GM12891 (cell line): ENCODE results near the gene ACTL7B.

Source experiments
- DNase-seq: peaks from one replicate; pipeline ENCODE4 v3.0.0; 2011; ENCODE audit warnings: low spot score; ENCODE audit not compliant: insufficient read length
- FAIRE-seq: peaks from 2 replicates; lab custom pipeline; 2011; peaks lifted over from hg19 to GRCh38; lab: Jason Lieb, UNC
- PAX5 ChIP-seq: IDR thresholded peaks from 2 replicates; pipeline ENCODE4 v1.6.1; 2011; ENCODE audit warnings: low read length, moderate library complexity, mild to moderate bottlenecking; ENCODE audit not compliant: insufficient read depth, severe bottlenecking
- POLR2A ChIP-seq: IDR thresholded peaks from 2 replicates; pipeline ENCODE4 v1.6.1; 2011; ENCODE audit warnings: low read depth, low read length, control low read depth
- POLR2AphosphoS5 ChIP-seq: IDR thresholded peaks from 2 replicates; pipeline ENCODE4 v1.6.1; 2011; ENCODE audit warnings: low read depth, low read length, control low read depth
- POU2F2 ChIP-seq: IDR thresholded peaks from 2 replicates; pipeline ENCODE4 v1.6.1; 2011; ENCODE audit warnings: low read depth, mild to moderate bottlenecking, control low read depth, low read length, moderate library complexity
- SPI1 ChIP-seq: IDR thresholded peaks from 2 replicates; pipeline ENCODE4 v1.6.1; 2011; ENCODE audit warnings: low read depth, low read length, control low read depth
- TAF1 ChIP-seq: IDR thresholded peaks from 2 replicates; pipeline ENCODE4 v1.6.1; 2011; ENCODE audit warnings: low read depth, low read length, control low read depth

Gene ACTL7B

DNA sequence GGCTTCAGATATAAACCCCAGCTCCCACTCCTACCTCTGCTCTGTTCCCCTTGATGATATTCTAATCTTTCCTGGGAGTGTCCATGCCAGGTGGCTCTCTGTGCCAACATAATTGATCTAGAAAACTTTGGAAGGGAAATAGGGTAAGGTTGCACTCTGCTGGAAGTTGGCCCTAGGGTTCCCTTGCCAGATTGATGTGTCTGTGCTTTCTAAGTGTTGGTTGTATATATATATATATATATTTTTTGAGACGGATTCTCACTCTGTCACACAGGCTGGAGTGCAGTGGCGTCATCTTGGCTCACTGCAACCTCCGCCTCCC lies 23.6 kb downstream of the ACTL7B start:
- FAIRE-seq (no peak), DNase-seq (no peak)
- TF ChIP-seq POLR2AphosphoS5 (no peak), PAX5 (no peak), TAF1 (no peak), SPI1 (no peak), POU2F2 (no peak)

DNA sequence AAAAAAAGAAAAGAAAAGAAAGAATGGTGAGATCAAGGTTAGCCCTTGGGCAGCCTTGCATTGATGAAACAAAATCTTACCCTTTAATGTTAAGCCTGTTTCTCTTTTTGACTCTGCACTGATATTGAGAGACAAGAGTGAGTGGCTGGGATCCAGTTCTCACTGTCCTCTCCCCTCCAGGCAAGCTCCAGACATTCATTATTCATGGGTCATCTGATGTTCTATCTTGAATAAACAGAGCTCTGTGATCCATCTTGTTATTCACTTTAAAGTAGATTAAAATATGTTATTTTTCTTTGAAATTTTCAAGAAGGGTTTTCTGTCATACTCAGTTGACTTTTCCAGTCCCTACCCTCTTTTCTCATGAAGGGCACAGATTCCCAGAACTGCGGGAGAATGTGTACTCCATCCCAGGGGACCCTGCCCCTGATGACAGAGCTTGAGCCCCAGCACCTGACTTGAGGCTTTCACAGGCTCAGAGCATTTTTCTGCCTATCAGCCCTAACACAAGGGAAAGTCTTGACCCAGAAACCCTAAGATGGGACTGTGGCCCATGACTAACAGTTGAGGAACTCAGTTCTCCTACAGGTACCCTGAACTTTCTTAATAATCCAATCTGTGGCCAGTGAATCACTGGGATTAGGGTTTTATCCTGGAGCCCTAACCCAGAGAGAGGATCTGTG lies 24.1 kb downstream of the ACTL7B start:
- no peak for FAIRE-seq
- no peak for TF ChIP-seq PAX5
- TF ChIP-seq POU2F2, result no peak
- TF ChIP-seq POLR2A, result no peak
- no peak for TF ChIP-seq SPI1
- no peak for TF ChIP-seq TAF1
- no peak for TF ChIP-seq POLR2AphosphoS5

DNA sequence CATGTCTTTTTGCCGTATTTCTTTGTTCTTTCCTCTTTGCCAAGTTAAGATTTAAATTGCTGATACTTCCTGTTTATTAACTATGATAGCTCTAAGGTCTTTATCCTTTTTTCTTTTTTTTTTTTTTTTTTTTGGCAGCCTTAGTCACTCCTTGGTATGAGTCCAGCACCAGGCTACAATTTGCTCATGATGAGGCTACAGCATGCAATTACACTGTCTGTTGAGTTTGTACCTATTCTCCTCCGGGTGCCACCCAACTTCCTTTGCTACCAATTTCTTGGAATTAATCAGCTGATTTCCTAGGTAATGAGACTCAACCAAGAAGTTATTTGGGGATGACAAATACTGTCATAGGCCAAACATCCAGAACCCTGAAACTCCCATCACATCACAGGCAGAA lies 25.5 kb downstream of the ACTL7B start:
- FAIRE-seq, result no peak
- TF ChIP-seq POLR2AphosphoS5, result no peak
- TF ChIP-seq SPI1, result no peak
- TF ChIP-seq POU2F2, result no peak
- no peak for TF ChIP-seq POLR2A
- no peak for TF ChIP-seq TAF1
- no peak for TF ChIP-seq PAX5
- no peak for DNase-seq

More for the DNA sequence above, 24.1 kb downstream of the ACTL7B start:
- no peak for DNase-seq

DNA sequence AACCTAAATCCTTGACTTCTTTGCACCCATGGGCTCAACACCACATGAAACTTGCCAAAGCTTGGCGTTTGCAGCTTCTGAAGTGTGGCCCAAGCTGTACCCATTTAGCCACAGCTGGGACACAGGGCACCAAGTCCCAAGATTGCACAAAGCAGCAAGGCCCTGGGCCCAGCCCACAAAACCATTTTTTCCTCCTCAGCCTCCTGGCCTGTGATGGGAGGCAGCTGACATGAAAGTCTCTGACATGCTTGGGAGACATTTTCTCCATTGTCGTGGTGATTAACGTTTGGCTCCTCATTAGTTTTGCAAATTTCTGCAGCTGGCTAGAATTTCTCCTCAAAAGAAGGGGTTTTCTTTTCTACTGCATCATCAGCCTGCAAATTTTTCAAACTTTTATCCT lies 32.0 kb downstream of the ACTL7B start:
- FAIRE-seq (no peak), DNase-seq (no peak)
- TF ChIP-seq POLR2AphosphoS5, result no peak
- no peak for TF ChIP-seq TAF1
- TF ChIP-seq PAX5, result no peak
- TF ChIP-seq SPI1, result no peak

DNA sequence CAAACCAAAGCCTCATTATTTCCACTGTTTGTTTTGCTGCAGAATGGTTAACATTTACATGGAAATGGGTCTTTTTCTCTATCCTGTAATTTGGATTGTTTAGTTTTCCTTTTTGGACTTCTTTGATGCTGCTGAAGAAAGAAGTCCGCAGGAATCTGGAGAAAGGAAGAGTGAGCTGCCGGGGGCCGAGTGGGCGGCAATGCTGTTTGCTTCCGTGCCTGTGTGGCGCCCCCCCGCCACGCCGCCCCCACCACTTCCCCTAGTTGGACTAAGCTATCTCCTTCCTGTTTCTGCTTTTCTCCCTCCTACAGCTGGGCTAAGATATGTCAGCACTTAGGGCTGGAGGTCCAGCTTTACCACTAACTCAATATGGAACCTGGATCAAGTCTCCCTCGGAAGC lies 39.7 kb downstream of the ACTL7B start:
- peak; percentile 78 for FAIRE-seq
- no peak for DNase-seq

DNA sequence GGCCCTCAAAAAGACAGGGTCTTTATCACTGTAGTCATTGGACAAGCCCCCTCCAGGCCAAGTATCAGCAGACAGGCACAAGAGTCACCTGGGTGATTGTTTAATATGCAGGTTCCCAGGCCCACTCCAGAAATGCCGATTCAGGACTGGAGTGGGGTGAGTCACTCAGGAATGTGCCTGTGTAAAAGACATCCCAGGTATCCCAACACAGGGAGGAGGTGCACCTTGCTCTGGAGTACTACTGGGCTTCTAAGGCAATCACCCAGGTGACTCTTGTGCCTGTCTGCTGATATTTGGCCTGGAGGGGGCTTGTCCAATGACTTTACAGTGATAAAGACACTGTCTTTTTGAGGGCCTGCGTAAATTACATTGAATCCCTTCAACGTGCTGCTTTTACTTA lies 40.6 kb downstream of the ACTL7B start:
- TF ChIP-seq POLR2A (no peak), PAX5 (no peak), TAF1 (no peak), POU2F2 (no peak), POLR2AphosphoS5 (no peak), SPI1 (no peak)
- DNase-seq (no peak), FAIRE-seq (no peak)

More for the DNA sequence above, 39.7 kb downstream of the ACTL7B start:
- TF ChIP-seq TAF1, result no peak
- no peak for TF ChIP-seq POLR2AphosphoS5
- no peak for TF ChIP-seq PAX5
- no peak for TF ChIP-seq POLR2A
- TF ChIP-seq POU2F2, result no peak
- no peak for TF ChIP-seq SPI1

DNA sequence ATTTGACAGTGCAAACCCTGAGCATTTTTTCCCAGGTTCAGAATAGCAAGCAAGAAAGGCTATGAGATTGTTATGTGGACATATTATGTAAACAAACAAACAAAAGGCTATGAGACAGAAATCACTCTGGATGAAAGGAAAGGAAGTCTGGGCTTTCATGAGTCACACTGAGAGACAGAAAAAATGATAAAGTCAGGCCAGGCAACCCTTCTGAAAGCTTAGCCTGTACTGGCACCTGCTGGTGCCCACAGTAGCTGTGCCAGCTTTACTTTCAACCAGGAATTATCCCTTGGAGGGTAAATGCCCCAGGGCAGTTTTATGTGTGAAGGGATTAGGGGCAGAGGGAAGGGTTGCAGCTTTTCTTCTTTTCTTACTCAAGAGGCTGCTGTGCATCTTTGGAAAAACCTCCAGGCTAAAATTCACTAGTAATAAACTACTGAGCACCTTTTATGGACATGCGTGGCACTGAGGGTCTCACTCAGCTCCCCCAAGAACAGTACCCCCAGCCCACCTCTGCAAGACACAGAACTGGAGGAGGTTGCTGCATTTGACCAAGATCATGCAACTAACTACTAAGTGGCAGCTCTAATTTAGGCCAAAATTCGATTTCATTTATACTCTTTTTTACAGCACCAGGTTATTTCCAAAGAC lies 41.7 kb downstream of the ACTL7B start:
- DNase-seq, result no peak
- FAIRE-seq, result no peak

DNA sequence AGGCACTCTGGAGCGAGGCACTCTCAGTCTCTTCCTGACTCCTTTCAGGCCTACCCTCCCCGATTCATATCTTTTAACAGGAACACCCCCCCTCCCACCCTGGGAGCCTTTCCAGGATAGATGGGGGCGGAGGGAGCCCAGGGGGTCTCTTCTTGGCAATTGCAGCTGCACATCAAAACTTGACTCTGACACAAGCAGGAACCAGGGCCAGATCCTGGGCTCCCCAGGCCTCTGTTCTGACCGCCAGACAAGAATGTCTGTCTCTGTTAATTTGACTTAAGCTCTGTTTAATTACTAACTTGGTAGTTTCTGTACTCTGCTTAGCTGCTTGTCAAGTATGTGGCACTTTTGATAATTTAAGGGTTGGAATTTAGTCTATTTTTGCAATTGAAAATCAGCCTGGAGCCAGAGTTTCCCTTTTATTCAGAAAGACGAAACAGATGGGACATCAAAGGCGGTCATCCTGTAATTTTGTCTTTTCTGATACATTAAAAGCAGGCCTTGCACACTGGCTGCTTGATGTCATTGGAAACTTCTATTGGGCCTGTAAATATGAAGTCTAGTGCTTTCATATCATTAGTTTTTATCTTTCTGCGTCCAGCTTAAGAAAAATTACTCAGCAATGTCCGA lies 43.3 kb downstream of the ACTL7B start:
- TF ChIP-seq SPI1, result no peak
- no peak for TF ChIP-seq POLR2A
- no peak for TF ChIP-seq POU2F2
- no peak for TF ChIP-seq TAF1
- TF ChIP-seq POLR2AphosphoS5, result no peak
- TF ChIP-seq PAX5, result no peak
- DNase-seq (no peak), FAIRE-seq (no peak)

More for the DNA sequence above, 41.7 kb downstream of the ACTL7B start:
- TF ChIP-seq PAX5 (no peak), POU2F2 (no peak), SPI1 (no peak), POLR2AphosphoS5 (no peak), TAF1 (no peak), POLR2A (no peak)

DNA sequence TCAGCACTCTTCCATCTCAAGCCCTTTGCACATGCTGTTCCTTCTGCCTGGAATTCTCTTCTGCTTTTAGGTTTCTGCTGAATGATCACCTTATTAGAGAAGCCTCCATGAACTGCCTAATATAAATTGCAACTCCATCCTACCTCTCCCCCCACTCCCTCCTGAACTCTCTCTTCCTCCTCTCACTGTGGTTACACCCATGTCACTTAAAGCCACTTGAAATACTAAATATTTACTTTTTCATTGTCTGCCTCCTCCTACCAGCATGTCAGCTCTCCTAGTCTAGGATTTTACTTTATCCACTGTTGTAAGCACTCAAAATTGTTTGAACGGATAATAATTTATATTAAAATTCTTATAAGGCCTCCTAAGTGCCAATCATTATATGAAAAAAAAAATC lies 43.8 kb downstream of the ACTL7B start:
- TF ChIP-seq PAX5 (no peak), TAF1 (no peak), POLR2AphosphoS5 (no peak), SPI1 (no peak), POU2F2 (no peak), POLR2A (no peak)
- FAIRE-seq (no peak), DNase-seq (no peak)
